Body of pancreas (tissue), 4 donors: ENCODE results near the gene MESP2. TPM values are rescaled to one million over a fixed set of nuclear protein-coding genes. Genes with fewer than 3 reads are reported as not detected.
A peak's percentile ranks its signal among the peaks of the same experiment; 100 is the strongest.

ENCODE experiments used
- ATAC-seq: fragments of 150-250 bp; one replicate; pipeline ENCODE4 v1.9.1; 2016
- DNase-seq, 4 donors: peaks; one replicate each; pipeline ENCODE4 v3.0.0-alpha.2; 2019
- H3K27ac ChIP-seq, 4 donors: fragments of 200-600 bp; sonication (generic); 1 replicate in 3 of 4; 2 replicates in 1 of 4; pipeline versions ENCODE4 v1.5.1 to v1.6.1; 2016 to 2019; ENCODE audit warnings: mild to moderate bottlenecking in 1 of 4, mixed read lengths in 1 of 4, moderate library complexity in 1 of 4
- H3K27me3 ChIP-seq, 2 donors: fragments of 200-600 bp; sonication (generic); one replicate each; pipeline ENCODE4 v1.6.0; 2016; ENCODE audit warnings: mild to moderate bottlenecking in 1 of 2
- H3K36me3 ChIP-seq, 2 donors: fragments of 200-600 bp; sonication (generic); replicated peaks in 1 of 2; 2 replicates each; pipeline ENCODE4 v1.5.1; 2016; ENCODE audit warnings: low read depth in 2 of 2; ENCODE audit not compliant: insufficient read depth in 1 of 2
- H3K4me1 ChIP-seq: fragments of 200-600 bp; sonication (generic); one replicate; pipeline ENCODE4 v1.6.0; 2016
- H3K4me3 ChIP-seq, 2 donors: fragments of 200-600 bp; sonication (generic); 1 replicate in 1 of 2; 2 replicates in 1 of 2; pipeline ENCODE4 v1.5.1; 2016 to 2019
- H3K9me3 ChIP-seq, 3 donors: fragments of 200-600 bp; sonication (generic); 1 replicate in 2 of 3; 2 replicates in 1 of 3; pipeline ENCODE4 v1.5.1; 2016
- CTCF ChIP-seq, 7 experiments: fragments of 450-650 bp in 4 of 7; fragments of 200-600 bp in 3 of 7; sonication (generic) in 3 of 7; IDR thresholded peaks; one replicate each; pipeline ENCODE4 v1.5.1; 2016 to 2019; ENCODE audit warnings: antibody characterized with exemption in 7 of 7
- POLR2A ChIP-seq, 3 donors: fragments of 450-650 bp; IDR thresholded peaks; one replicate each; pipeline ENCODE4 v1.6.1; 2016; ENCODE audit warnings: antibody characterized with exemption in 3 of 3, mild to moderate bottlenecking in 2 of 3
- WGBS, 2 donors: methylation state at CpG; one replicate each; pipeline ENCODE4 v1.1.5; 2017; 5-methylcytosine and 5-hydroxymethylcytosine counted together
- intact Hi-C: fragments of 100-400 bp; cut with DNase I; formaldehyde crosslinking; loops from one replicate; pipeline ENCODE4 v1.15.1; 2023
- total RNA-seq, 2 donors: library from RNA; depleted of rRNA; stranded (reverse); fragments of >200 nt; gene quantifications; one replicate each; pipeline ENCODE4 v1.1.0, GENCODE V29; 2016

Gene MESP2
- total RNA-seq, 2 donors from 2014 or later: 1.8 TPM; not detected in 1

GRCh38 chr15:89753855-89754254 lies 22.3 kb upstream of the MESP2 start:
- peaks cover 39% of the 10 kb centered on the region for H3K4me1 ChIP-seq
- H3K9me3 ChIP-seq: no peaks in the 10 kb centered on the region
- H3K27ac ChIP-seq: no peak overlapping the region
- no peaks in the 10 kb centered on the region for H3K27me3 ChIP-seq
- intact Hi-C loops: no loop called here
- DNase-seq: no peak
- no peak for ATAC-seq
- 89 to 90% methylated on average over 7 of the region's 7 CpGs for WGBS, 2 donors
- H3K4me3 ChIP-seq: no peak overlapping the region
- no peaks in the 10 kb centered on the region for H3K36me3 ChIP-seq
- TF ChIP-seq CTCF (IDR thresholded peaks at IDR 0.05) (no peak), POLR2A (IDR thresholded peaks at IDR 0.05) (no peak)

GRCh38 chr15:89754361-89755154 lies 21.6 kb upstream of the MESP2 start:
- no peak overlapping the region for H3K4me3 ChIP-seq
- H3K27ac ChIP-seq: no peak overlapping the region
- H3K4me1 ChIP-seq: peaks cover 37% of the 10 kb centered on the region
- DNase-seq (no peak), ATAC-seq (no peak)
- no peaks in the 10 kb centered on the region for H3K36me3 ChIP-seq
- intact Hi-C loops: no loop called here
- WGBS, 2 donors: 84 to 85% methylated on average over 8 of the region's 8 CpGs
- no peak for TF ChIP-seq POLR2A (IDR thresholded peaks at IDR 0.05)
- TF ChIP-seq CTCF (IDR thresholded peaks at IDR 0.05): no peak
- no peaks in the 10 kb centered on the region for H3K9me3 ChIP-seq
- no peaks in the 10 kb centered on the region for H3K27me3 ChIP-seq

GRCh38 chr15:89755701-89756100 lies 20.4 kb upstream of the MESP2 start:
- WGBS, 2 donors: 88 to 91% methylated on average over 4 of the region's 4 CpGs
- Histone ChIP-seq H3K4me3 (no peak overlapping the region), H3K9me3 (no peaks in the 10 kb centered on the region), H3K36me3 (no peaks in the 10 kb centered on the region), H3K27ac (no peak overlapping the region), H3K27me3 (no peaks in the 10 kb centered on the region), H3K4me1 (peaks cover 36% of the 10 kb centered on the region)
- intact Hi-C loops: no loop called here
- ATAC-seq: no peak
- DNase-seq: no peak
- TF ChIP-seq POLR2A (IDR thresholded peaks at IDR 0.05) (no peak), CTCF (IDR thresholded peaks at IDR 0.05) (no peak)

GRCh38 chr15:89756897-89757296 lies 19.2 kb upstream of the MESP2 start:
- 32 to 37% methylated on average over 7 of the region's 7 CpGs for WGBS, 2 donors
- no peaks in the 10 kb centered on the region for H3K36me3 ChIP-seq
- peaks cover 38% of the 10 kb centered on the region for H3K4me1 ChIP-seq
- H3K27me3 ChIP-seq: no peaks in the 10 kb centered on the region
- TF ChIP-seq CTCF (IDR thresholded peaks at IDR 0.05): no peak
- TF ChIP-seq POLR2A (IDR thresholded peaks at IDR 0.05): no peak
- peak; percentile 50 to 73 (median 60) for DNase-seq
- H3K4me3 ChIP-seq: no peak overlapping the region
- H3K27ac ChIP-seq: peak overlapping the region in 2 of 4 donors; percentile 21 to 48
- intact Hi-C loops: no loop called here
- no peaks in the 10 kb centered on the region for H3K9me3 ChIP-seq
- peak; percentile 44 for ATAC-seq

GRCh38 chr15:89758283-89758682 lies 17.8 kb upstream of the MESP2 start:
- Histone ChIP-seq H3K36me3 (no peaks in the 10 kb centered on the region), H3K27ac (no peak overlapping the region), H3K4me3 (no peak overlapping the region), H3K27me3 (no peaks in the 10 kb centered on the region), H3K9me3 (no peaks in the 10 kb centered on the region), H3K4me1 (peaks cover 36% of the 10 kb centered on the region)
- intact Hi-C loops: no loop called here
- 85 to 96% methylated on average over 2 to 6 of the region's 8 CpGs for WGBS, 2 donors
- TF ChIP-seq CTCF (IDR thresholded peaks at IDR 0.05) (no peak), POLR2A (IDR thresholded peaks at IDR 0.05) (no peak)
- DNase-seq (no peak), ATAC-seq (no peak)
